H1 (cell line): ENCODE results near the gene ACADSB. TPM values are rescaled to one million over a fixed set of nuclear protein-coding genes. Genes with fewer than 3 reads are reported as not detected.

Experiments used
- CTCF ChIA-PET: fragments of 300-600 bp; sonication (Branson Sonifier 250); formaldehyde crosslinking; loops from one replicate; lab custom pipeline; 2021; ENCODE audit not compliant: partially characterized antibody; lab: Charles Lee
- POLR2A ChIA-PET: fragments of 300-600 bp; sonication (Branson Sonifier 250); formaldehyde crosslinking; loops from one replicate; lab custom pipeline; 2021; ENCODE audit warnings: inconsistent platforms; ENCODE audit not compliant: partially characterized antibody; lab: Charles Lee
- DNase-seq, 2 experiments: peaks; one replicate each; pipeline versions ENCODE4 v3.0.0 to v3.0.0-alpha.2; 2010 to 2022; ENCODE audit warnings: low spot score in 2 of 2, low read depth in 1 of 2, mixed read lengths in 1 of 2
- FAIRE-seq: peaks from 2 replicates; lab custom pipeline; 2011; peaks lifted over from hg19 to GRCh38; lab: Jason Lieb, UNC
- H2AFZ ChIP-seq: 2 replicates; pipeline ENCODE4 v1.8.1; 2012; ENCODE audit warnings: low read length, inconsistent platforms
- H2AK5ac ChIP-seq: 2 replicates; pipeline ENCODE4 v1.6.1; 2013; ENCODE audit warnings: low read depth, low read length
- H2BK120ac ChIP-seq: replicated peaks from 2 replicates; pipeline ENCODE3; 2013; ENCODE audit warnings: low read depth, low read length, inconsistent platforms
- H2BK12ac ChIP-seq: 2 replicates; pipeline ENCODE4 v1.6.1; 2013; ENCODE audit warnings: low read depth, low read length
- H2BK15ac ChIP-seq: 2 replicates; pipeline ENCODE4 v1.6.1; 2013; ENCODE audit warnings: low read length
- H2BK20ac ChIP-seq: 2 replicates; pipeline ENCODE4 v1.6.1; 2013; ENCODE audit warnings: low read length
- H2BK5ac ChIP-seq: 2 replicates; pipeline ENCODE4 v1.6.1; 2013; ENCODE audit warnings: low read depth, low read length
- H3K14ac ChIP-seq: 2 replicates; pipeline ENCODE4 v1.6.1; 2013; ENCODE audit warnings: inconsistent platforms; ENCODE audit not compliant: insufficient read length
- H3K18ac ChIP-seq: 2 replicates; pipeline ENCODE4 v1.6.1; 2013; ENCODE audit warnings: low read length; ENCODE audit errors: extremely low read depth
- H3K23ac ChIP-seq: 2 replicates; pipeline ENCODE4 v1.6.1; 2013; ENCODE audit warnings: inconsistent platforms; ENCODE audit not compliant: insufficient read length
- H3K23me2 ChIP-seq: 2 replicates; pipeline ENCODE4 v1.6.1; 2013; ENCODE audit warnings: low read depth, low read length
- H3K27ac ChIP-seq: 2 replicates; pipeline ENCODE4 v1.6.1; 2011; ENCODE audit warnings: low read depth, low read length, inconsistent platforms
- H3K27me3 ChIP-seq, 4 experiments: replicated peaks in 1 of 4; 1 replicate in 1 of 4; 2 replicates in 3 of 4; pipeline versions ENCODE4 v1.6.1 to v1.8.1; 2011 to 2013; ENCODE audit warnings: low read length in 3 of 4, mild to moderate bottlenecking in 3 of 4, inconsistent platforms in 2 of 4, mixed read lengths in 2 of 4, moderate library complexity in 1 of 4; ENCODE audit not compliant: control insufficient read depth in 3 of 4, insufficient read depth in 3 of 4; ENCODE audit errors: extremely low read depth in 1 of 4
- H3K36me3 ChIP-seq, 4 experiments: 2 replicates each; pipeline versions ENCODE4 v1.6.1 to v1.8.1; 2011 to 2013; ENCODE audit warnings: mild to moderate bottlenecking in 4 of 4, low read length in 3 of 4, moderate library complexity in 2 of 4, control low read depth in 1 of 4, inconsistent platforms in 1 of 4; ENCODE audit not compliant: insufficient read depth in 4 of 4, control insufficient read depth in 2 of 4
- H3K4ac ChIP-seq: replicated peaks from 2 replicates; pipeline ENCODE3; 2013; ENCODE audit warnings: low read length, low read depth, mixed read lengths, inconsistent platforms; ENCODE audit not compliant: insufficient read length
- H3K4me1 ChIP-seq, 4 experiments: replicated peaks in 1 of 4; 1 replicate in 1 of 4; 2 replicates in 3 of 4; pipeline versions ENCODE4 v1.6.1 to v1.8.1; 2011 to 2013; ENCODE audit warnings: low read length in 3 of 4, inconsistent platforms in 2 of 4, mixed read lengths in 1 of 4; ENCODE audit not compliant: insufficient read depth in 4 of 4, control insufficient read depth in 3 of 4
- H3K4me2 ChIP-seq, 2 experiments: 2 replicates each; pipeline versions ENCODE4 v1.6.1 to v1.8.1; 2011 to 2013; ENCODE audit warnings: low read depth in 2 of 2, low read length in 2 of 2, control low read depth in 1 of 2, inconsistent platforms in 1 of 2, mild to moderate bottlenecking in 1 of 2; ENCODE audit not compliant: insufficient read depth in 1 of 2
- H3K4me3 ChIP-seq, 4 experiments: fragments of 200-600, 300-600 bp in 1 of 4; sonication (generic), shearing (Covaris generic), sonication (Bioruptor Twin) in 1 of 4; 2 replicates each; pipeline versions ENCODE4 v1.5.1 to v1.8.1; 2011 to 2016; ENCODE audit warnings: low read length in 4 of 4, low read depth in 3 of 4, control low read depth in 2 of 4, inconsistent platforms in 2 of 4, mild to moderate bottlenecking in 2 of 4, mixed read lengths in 1 of 4, moderate library complexity in 1 of 4; ENCODE audit not compliant: insufficient read depth in 2 of 4; ENCODE audit errors: extremely low read depth in 1 of 4
- H3K56ac ChIP-seq: replicated peaks from 2 replicates; pipeline ENCODE3; 2013; ENCODE audit warnings: low read depth, mild to moderate bottlenecking, mixed read lengths, low read length, inconsistent platforms; ENCODE audit not compliant: insufficient read length
- H3K79me1 ChIP-seq: 2 replicates; pipeline ENCODE4 v1.6.1; 2013; ENCODE audit warnings: low read depth, low read length, control low read depth
- H3K79me2 ChIP-seq, 2 experiments: 2 replicates each; pipeline versions ENCODE4 v1.6.1 to v1.8.1; 2012 to 2013; ENCODE audit warnings: low read length in 2 of 2, mild to moderate bottlenecking in 2 of 2, inconsistent platforms in 1 of 2; ENCODE audit not compliant: insufficient read depth in 2 of 2, control insufficient read depth in 1 of 2
- H3K9ac ChIP-seq, 4 experiments: replicated peaks in 1 of 4; 1 replicate in 1 of 4; 2 replicates in 3 of 4; pipeline versions ENCODE4 v1.6.1 to v1.8.1; 2011 to 2013; ENCODE audit warnings: low read depth in 3 of 4, low read length in 3 of 4, control low read depth in 2 of 4, mild to moderate bottlenecking in 2 of 4, moderate library complexity in 2 of 4, inconsistent platforms in 1 of 4; ENCODE audit errors: extremely low read depth in 1 of 4
- H3K9me3 ChIP-seq, 2 experiments: 2 replicates each; pipeline versions ENCODE4 v1.6.1 to v1.8.1; 2012 to 2013; ENCODE audit warnings: mild to moderate bottlenecking in 2 of 2, moderate library complexity in 2 of 2, control low read depth in 1 of 2, inconsistent platforms in 1 of 2, low read depth in 1 of 2, low read length in 1 of 2, mixed read lengths in 1 of 2; ENCODE audit not compliant: insufficient read depth in 2 of 2
- H4K20me1 ChIP-seq, 2 experiments: replicated peaks in 1 of 2; 2 replicates each; pipeline versions ENCODE3 to v1.8.1; 2011 to 2013; ENCODE audit warnings: inconsistent platforms in 2 of 2, low read length in 2 of 2, mild to moderate bottlenecking in 1 of 2; ENCODE audit not compliant: insufficient read depth in 2 of 2, control insufficient read depth in 1 of 2
- H4K5ac ChIP-seq: 2 replicates; pipeline ENCODE4 v1.6.1; 2013; ENCODE audit warnings: low read length, low read depth, mixed read lengths, inconsistent platforms; ENCODE audit not compliant: insufficient read length
- H4K8ac ChIP-seq: 2 replicates; pipeline ENCODE4 v1.8.0; 2013; ENCODE audit warnings: mild to moderate bottlenecking, moderate library complexity, low read length, inconsistent platforms; ENCODE audit not compliant: insufficient read depth; ENCODE audit errors: extremely low read depth
- H4K91ac ChIP-seq: replicated peaks from 2 replicates; pipeline ENCODE3; 2013; ENCODE audit warnings: low read length, mixed read lengths, inconsistent platforms; ENCODE audit not compliant: insufficient read length
- BCL11A ChIP-seq, 2 experiments: IDR thresholded peaks; one replicate each; pipeline ENCODE4 v1.6.1; 2011; ENCODE audit warnings: low read depth in 2 of 2, low read length in 2 of 2, mild to moderate bottlenecking in 2 of 2
- EP300 ChIP-seq, 2 experiments: IDR thresholded peaks; 1 replicate in 1 of 2; 2 replicates in 1 of 2; pipeline ENCODE4 v1.6.1; 2011 to 2012; ENCODE audit warnings: low read depth in 2 of 2, low read length in 2 of 2, mild to moderate bottlenecking in 2 of 2, borderline replicate concordance in 1 of 2, inconsistent platforms in 1 of 2, moderate library complexity in 1 of 2
- KDM1A ChIP-seq: fragments of 200-600, 300-600 bp; sonication (generic); IDR thresholded peaks from 2 replicates; pipeline ENCODE4 v1.7.1; 2016; ENCODE audit warnings: mild to moderate bottlenecking, low read length, borderline replicate concordance
- KDM5A ChIP-seq: fragments of 200-600 bp; IDR thresholded peaks from 2 replicates; pipeline ENCODE4 v1.7.1; 2012; ENCODE audit warnings: mild to moderate bottlenecking, low read length, inconsistent platforms, mixed read lengths
- NANOG ChIP-seq: IDR thresholded peaks from 2 replicates; pipeline ENCODE4 v1.6.1; 2011; ENCODE audit warnings: low read length, low read depth, mild to moderate bottlenecking, inconsistent platforms; ENCODE audit not compliant: insufficient read depth, poor library complexity, severe bottlenecking
- SP1 ChIP-seq: IDR thresholded peaks from 2 replicates; pipeline ENCODE4 v1.6.1; 2011; ENCODE audit warnings: low read depth, low read length
- TAF1 ChIP-seq: IDR thresholded peaks from 2 replicates; pipeline ENCODE4 v1.6.1; 2011; ENCODE audit warnings: mild to moderate bottlenecking, low read depth, low read length
- TBP ChIP-seq: IDR thresholded peaks from 2 replicates; pipeline ENCODE4 v1.6.1; 2011; ENCODE audit warnings: low read depth, low read length, improper control_type of control experiment
- TCF12 ChIP-seq: IDR thresholded peaks from 2 replicates; pipeline ENCODE4 v1.6.1; 2011; ENCODE audit warnings: low read depth, mild to moderate bottlenecking, low read length
- ZNF274 ChIP-seq: IDR thresholded peaks from 2 replicates; pipeline ENCODE4 v1.7.0; 2012; ENCODE audit warnings: low read length, borderline replicate concordance; ENCODE audit errors: extremely low read depth
- WGBS, 2 experiments: shearing (Covaris generic) in 1 of 2; methylation state at CpG; one replicate each; pipeline versions ENCODE4 v1.1.6 to v1.1.7; 2013 to 2015; ENCODE audit warnings: low lambda C conversion rate in 2 of 2, mixed read lengths in 2 of 2, inconsistent platforms in 1 of 2, low coverage in 1 of 2, missing lambda C conversion rate in 1 of 2; ENCODE audit not compliant: insufficient replicate concordance in 2 of 2, insufficient coverage in 1 of 2, insufficient read length in 1 of 2; ENCODE audit errors: extremely low coverage in 1 of 2, missing lambda C conversion rate in 1 of 2; 5-methylcytosine and 5-hydroxymethylcytosine counted together
- polyA plus RNA-seq, 7 experiments: library from polyadenylated mRNA; depleted of rRNA in 3 of 7; stranded (reverse) in 5 of 7; unstranded in 2 of 7; fragments of >200 nt in 5 of 7; fragments of 200-250 nt in 2 of 7; gene quantifications; 1 replicate in 5 of 7; 2 replicates in 1 of 7; 4 replicates in 1 of 7; pipeline versions ENCODE4 v1.2.1 to v1.2.3, GENCODE V29; 2011 to 2013; ENCODE audit warnings: missing spikeins in 2 of 7, mixed read lengths in 2 of 7
- total RNA-seq: library from RNA; stranded (reverse); fragmentation: NEBNext Ultra II Directional; extraction: Animal tissue kit (Norgen Biotek cat#: 25700); gene quantifications from 2 replicates; pipeline ENCODE4 v1.2.1, GENCODE V29; 2021

ACADSB gene
- total and polyA plus RNA-seq, 2 of the 8 experiments (the other 6 are each of a cell fraction or from before 2014, with no cell fraction given), result 5.6 to 11.2 TPM

GRCh38 chr10:123017421-123018165, 8.8 kb downstream of the ACADSB start:
- Histone ChIP-seq H4K8ac (no peak overlapping the region), H3K4me3 (peak overlapping the region in 1 of 4 experiments; percentile 36; a peak in 2 of 8 replicates), H3K56ac (no peak overlapping the region), H2AFZ (no peak overlapping the region), H3K18ac (no peak overlapping the region; the same call in 1 of the 2 replicates), H3K23ac (no peak overlapping the region), H3K4me1 (peaks cover 6 to 13% (median 12%) of the 10 kb centered on the region in 4 experiments; a peak in 6 of 7 replicates), H2BK5ac (no peak overlapping the region), H2BK12ac (no peak overlapping the region), H3K36me3 (no peaks in the 10 kb centered on the region; a peak in 1 of 8 replicates), H3K27ac (peak overlapping the region; percentile 38; the same call in 1 of the 2 replicates), H3K14ac (no peak overlapping the region), H3K23me2 (no peaks in the 10 kb centered on the region), H4K5ac (no peak overlapping the region), H3K79me1 (no peaks in the 10 kb centered on the region), H4K20me1 (no peaks in the 10 kb centered on the region), H2AK5ac (no peak overlapping the region), H2BK15ac (no peak overlapping the region), H3K4me2 (peak overlapping the region; percentile 3 to 52; a peak in 3 of 4 replicates), H3K9ac (no peak overlapping the region), H3K79me2 (0 out of 4 replicates have a peak, but pooled peaks cover 0 to 3% of the 10 kb centered on the region in 2 experiments), H2BK20ac (no peak overlapping the region), H3K4ac (no peak overlapping the region), H4K91ac (no peak overlapping the region), H3K9me3 (peaks cover 0 to 2% of the 10 kb centered on the region in 2 experiments; a peak in 1 of 4 replicates), H3K27me3 (peaks cover 0 to 3% (median 1%) of the 10 kb centered on the region in 4 experiments; a peak in 4 of 7 replicates), H2BK120ac (no peak overlapping the region)
- WGBS, 2 experiments, result 20% methylated on average over 9 of the region's 9 CpGs; no CpG with 5 or more reads in 1 of the 2 experiments
- DNase-seq (peak in 1 of 2 experiments; percentile 38), FAIRE-seq (peak; percentile 85)
- CTCF ChIA-PET, result interaction anchor here (0.9 to 1.6 kb wide), 2 partner anchors 36 to 1496 kb away, joined by 3 to 6 read pairs; no protein-coding TSS in a partner anchor
- POLR2A ChIA-PET, result interaction anchor here (4.3 kb wide), 1 partner anchor 8 kb away, joined by 25 read pairs; the partner anchor contains the start of genes ACADSB and IKZF5
- TF ChIP-seq KDM5A, result no peak
- peak; percentile 43; the same call in 1 of the 2 replicates for TF ChIP-seq SP1
- TF ChIP-seq NANOG, result peak; percentile 69
- peak; percentile 44; the same call in 1 of the 2 replicates for TF ChIP-seq KDM1A
- peak in 1 of 2 experiments; percentile 45 for TF ChIP-seq BCL11A (IDR thresholded peaks at IDR 0.05; ENCODE audit: low read depth in 2 of 2, low read length in 2 of 2)
- TF ChIP-seq ZNF274, result no peak
- TF ChIP-seq EP300 (IDR thresholded peaks at IDR 0.05; ENCODE audit: borderline replicate concordance in 1 of 2, low read depth in 2 of 2, low read length in 2 of 2), result 0 out of 3 replicates have a peak, but pooled peaks of 1 of the 2 experiments have one; percentile 25
- no peak for TF ChIP-seq TBP
- no peak for TF ChIP-seq TAF1
- TF ChIP-seq TCF12, result peak; percentile 80; the same call in 1 of the 2 replicates
